Choroid plexus epithelial cell (primary cell): Measurements from ENCODE around the gene ADARB2.
"Not testable (repeated sequence)": the region's sequence is repeated elsewhere in the genome, so short reads cannot be mapped to it uniquely, and the experiment has no call there.

Experiments
- DNase-seq: peaks from one replicate; pipeline ENCODE4 v3.0.0-alpha.2; 2010; ENCODE audit warnings: low read depth
- H3K4me3 ChIP-seq: 2 replicates; pipeline ENCODE4 v1.5.1; 2011; ENCODE audit warnings: low read depth, mild to moderate bottlenecking, control low read depth, low read length, moderate library complexity
- CTCF ChIP-seq: conservative IDR thresholded peaks from 2 replicates; pipeline ENCODE4 v1.5.1; 2011; ENCODE audit warnings: low read depth, mild to moderate bottlenecking, control low read depth, inconsistent platforms, low read length, moderate library complexity

Gene ADARB2

DNA sequence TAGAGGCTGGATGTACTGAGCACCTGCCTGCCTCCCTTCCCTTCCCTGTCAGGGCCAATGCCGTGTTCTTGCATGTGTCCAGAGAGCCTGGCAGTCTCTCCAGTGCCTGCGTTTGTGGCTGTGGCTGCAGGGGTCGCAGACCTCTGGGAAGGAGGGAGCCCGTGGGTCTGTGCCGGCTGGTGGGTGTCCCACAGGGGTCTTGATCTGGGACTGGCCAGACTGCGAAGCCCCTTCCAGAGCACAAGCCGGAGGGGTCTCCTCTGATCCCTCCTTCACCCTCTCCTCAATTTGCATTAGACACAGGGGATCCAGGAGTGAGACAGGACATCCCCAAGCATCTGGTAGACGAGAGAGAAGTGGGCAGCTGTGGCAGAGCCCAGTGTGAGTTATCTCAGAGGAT is 199.2 kb downstream of the ADARB2 start:
- DNase-seq = no peak
- TF ChIP-seq CTCF = no peak
- H3K4me3 ChIP-seq = no peak overlapping the region

GRCh38 chr10:1537449-1537848 is 199.9 kb downstream of the ADARB2 start:
- H3K4me3 ChIP-seq, DNase-seq: not testable (repeated sequence)

DNA sequence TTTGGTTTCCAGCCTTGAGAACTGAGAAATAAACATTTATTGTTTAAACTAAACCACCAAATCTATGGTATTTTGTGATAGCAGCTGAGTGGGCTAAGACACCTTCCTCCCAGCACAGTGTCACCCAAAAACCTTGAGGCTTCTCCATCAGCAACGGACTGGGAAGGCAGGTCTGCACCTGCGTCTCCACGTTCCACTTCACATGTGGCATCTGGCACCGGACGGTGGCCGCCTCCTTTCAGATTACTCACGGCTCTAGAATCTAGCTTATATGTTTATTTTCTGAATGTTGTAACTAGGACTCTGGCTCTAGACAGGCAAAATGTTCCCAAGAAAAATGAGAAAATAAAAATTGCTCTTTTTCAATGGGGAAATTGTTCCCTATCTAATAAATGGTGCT is 201.0 kb downstream of the ADARB2 start:
- no peak overlapping the region for H3K4me3 ChIP-seq
- no peak for TF ChIP-seq CTCF
- no peak for DNase-seq

DNA sequence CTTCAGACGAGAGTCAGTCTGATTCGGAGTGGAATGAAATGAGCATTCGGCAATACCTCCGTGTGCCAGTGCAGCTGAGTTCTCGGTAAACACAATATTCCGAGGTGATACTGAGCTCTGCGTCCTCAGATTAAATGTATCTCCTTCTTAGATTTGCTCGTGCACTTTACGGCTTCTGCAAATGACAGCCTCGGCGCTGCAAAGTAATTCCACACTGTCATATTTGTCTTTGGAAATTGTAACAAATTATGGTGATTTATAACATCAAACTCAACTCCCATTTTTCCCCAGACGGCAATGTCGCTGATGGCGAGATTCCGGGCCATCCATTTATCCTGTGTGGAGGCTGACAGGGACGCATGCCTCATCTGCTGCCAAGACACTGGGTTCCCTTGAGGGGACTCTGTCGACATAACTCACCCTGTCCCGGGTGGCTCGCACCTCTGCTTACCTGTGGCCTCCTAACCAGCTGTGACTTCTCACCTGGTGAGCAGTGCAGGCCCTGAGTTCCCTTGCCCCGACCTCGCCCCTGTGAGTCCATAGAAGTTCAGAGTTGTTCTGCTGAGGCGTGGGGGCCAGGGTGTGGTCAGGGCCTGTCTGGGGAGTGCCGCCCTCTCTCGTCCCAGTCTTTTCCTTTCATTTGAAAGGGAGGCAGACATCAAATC is 201.9 kb downstream of the ADARB2 start:
- no peak overlapping the region for H3K4me3 ChIP-seq
- no peak for TF ChIP-seq CTCF
- no peak for DNase-seq

GRCh38 chr10:1534820-1535219 is 202.5 kb downstream of the ADARB2 start:
- no peak for DNase-seq
- H3K4me3 ChIP-seq = no peak overlapping the region
- no peak for TF ChIP-seq CTCF

DNA sequence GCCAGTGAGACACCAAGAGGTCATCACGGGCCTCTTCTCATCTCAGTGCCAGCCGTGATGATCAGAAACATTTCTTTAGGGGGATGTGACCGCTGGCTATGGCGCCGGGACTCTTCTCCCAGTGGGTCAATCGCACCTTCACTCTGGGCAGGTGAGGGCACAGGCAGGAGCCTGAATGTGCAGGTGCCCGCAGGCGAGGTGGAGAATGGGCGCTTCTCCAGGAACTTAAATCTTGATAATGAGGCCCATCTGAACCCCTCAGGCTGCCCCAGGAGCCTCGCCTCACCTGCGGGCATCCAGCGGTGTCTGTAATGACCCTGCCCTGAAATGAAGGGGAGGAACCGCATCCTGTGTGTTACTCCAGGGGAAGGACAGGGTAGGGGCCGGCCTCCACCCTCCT is 204.7 kb downstream of the ADARB2 start:
- DNase-seq = no peak

DNA sequence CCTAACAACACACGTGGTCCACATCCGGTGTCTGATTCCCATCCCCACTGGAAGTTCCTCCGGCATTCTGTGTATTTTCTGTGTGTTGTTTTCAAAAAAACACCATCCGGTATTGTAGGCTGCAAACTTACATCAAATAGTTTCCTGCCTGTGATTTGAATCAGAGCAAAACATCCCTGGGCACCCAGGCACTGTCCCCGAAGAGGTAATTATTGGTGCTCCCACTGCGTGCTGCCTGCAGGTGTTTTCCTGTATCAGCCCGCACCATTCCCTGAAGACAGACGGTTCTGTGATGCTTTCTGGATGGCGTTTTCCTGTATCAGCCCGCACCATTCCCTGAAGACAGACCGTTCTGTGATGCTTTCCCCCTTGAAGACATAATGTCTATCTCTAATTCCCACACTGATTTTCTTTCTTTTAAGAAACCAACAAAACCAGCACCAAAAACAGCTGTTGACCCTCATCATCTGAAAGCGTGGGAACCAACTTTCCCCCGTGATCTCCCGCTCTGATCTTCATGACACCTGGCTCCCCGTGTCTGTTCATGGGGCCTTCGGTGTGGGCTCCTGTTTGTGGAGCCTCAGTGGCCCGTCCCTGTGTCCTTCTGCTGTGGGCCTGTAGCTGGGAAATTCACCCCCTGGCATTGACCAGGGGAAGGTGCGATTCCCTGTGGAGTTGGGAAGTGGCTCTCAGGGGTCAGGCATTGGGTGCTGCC is 205.3 kb downstream of the ADARB2 start:
- TF ChIP-seq CTCF = no peak
- DNase-seq = no peak
- H3K4me3 ChIP-seq = no peak overlapping the region

More for the DNA sequence above, 204.7 kb downstream of the ADARB2 start:
- no peak for TF ChIP-seq CTCF
- no peak overlapping the region for H3K4me3 ChIP-seq
